ENCODE data around the gene TUBB1.

TUBB1 gene

DNA sequence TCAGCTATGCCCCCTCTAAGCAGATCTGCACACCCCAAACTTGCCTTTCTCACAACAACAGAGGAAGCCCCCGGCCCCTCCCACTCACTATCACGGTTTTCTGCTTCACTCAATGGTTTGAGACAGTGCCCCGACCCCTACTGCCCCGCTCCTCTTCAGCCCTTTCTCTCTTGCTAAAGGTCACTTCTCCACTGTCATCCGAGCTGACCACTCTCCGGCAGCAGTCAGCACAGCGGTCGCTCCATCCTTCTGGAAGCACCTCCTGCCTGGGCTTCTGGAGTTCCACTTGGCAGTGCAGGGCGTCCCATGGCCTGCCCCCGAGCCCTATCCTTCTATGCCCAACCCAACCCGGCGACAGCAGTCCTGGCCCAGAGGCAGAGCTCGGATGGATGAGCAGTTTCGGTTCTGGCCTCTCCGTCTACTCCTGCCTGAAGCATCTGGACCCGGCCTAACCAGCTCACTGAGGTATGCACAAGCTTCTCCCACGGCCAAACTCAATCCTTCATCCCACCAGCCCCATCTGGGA, 16.3 kb upstream of the TUBB1 start:
- TF ChIP-seq, protein P1, sequence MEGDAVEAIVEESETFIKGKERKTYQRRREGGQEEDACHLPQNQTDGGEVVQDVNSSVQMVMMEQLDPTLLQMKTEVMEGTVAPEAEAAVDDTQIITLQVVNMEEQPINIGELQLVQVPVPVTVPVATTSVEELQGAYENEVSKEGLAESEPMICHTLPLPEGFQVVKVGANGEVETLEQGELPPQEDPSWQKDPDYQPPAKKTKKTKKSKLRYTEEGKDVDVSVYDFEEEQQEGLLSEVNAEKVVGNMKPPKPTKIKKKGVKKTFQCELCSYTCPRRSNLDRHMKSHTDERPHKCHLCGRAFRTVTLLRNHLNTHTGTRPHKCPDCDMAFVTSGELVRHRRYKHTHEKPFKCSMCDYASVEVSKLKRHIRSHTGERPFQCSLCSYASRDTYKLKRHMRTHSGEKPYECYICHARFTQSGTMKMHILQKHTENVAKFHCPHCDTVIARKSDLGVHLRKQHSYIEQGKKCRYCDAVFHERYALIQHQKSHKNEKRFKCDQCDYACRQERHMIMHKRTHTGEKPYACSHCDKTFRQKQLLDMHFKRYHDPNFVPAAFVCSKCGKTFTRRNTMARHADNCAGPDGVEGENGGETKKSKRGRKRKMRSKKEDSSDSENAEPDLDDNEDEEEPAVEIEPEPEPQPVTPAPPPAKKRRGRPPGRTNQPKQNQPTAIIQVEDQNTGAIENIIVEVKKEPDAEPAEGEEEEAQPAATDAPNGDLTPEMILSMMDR (IDR thresholded peaks at IDR 0.05) = no peak
- H3K27ac Mint-ChIP-seq = no peak overlapping the region
- no peaks in the 10 kb centered on the region for H3K9me3 Mint-ChIP-seq
- peak overlapping the region; percentile 6 for H3K4me3 Mint-ChIP-seq
- H3K27me3 Mint-ChIP-seq (ENCODE audit: low read depth, poor library complexity) = peaks cover 4% of the 10 kb centered on the region
- DNase-seq = no peak
- H3K4me1 Mint-ChIP-seq = peaks cover 46% of the 10 kb centered on the region
- peaks cover 12% of the 10 kb centered on the region for H3K36me3 Mint-ChIP-seq (ENCODE audit: low read depth)

DNA sequence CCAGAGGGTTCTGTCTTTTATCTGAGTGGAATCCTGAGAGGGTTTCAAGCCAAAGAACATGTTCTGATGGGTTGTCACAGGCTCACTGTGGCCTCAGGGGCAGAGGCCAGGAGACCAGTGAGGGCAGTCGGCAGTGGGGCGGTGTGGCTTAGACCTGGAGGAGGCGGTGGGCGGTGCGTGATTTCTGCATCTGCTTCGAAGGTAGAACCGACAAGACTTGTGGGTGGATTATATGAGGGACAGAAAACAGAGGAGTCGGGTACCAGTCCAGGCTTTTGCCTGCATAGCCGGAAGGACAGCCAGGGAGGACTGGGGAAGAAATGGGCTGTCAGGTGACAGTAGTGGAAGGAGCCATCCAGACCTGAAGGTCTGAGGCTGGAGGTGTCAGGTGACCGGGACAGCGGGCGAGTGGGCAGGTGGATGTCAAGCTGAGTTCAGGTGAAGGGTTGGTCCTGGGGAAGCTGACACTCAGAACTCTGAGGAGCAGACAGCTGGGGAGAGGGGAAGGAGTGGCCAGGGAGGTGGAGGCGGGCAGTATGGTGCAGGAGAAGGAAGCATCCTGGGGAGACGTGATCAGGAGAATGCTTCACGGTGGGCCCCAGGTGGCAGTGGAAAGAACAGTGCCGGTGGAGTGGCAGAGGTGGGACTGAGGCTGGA, 15.3 kb upstream of the TUBB1 start:
- H3K27ac Mint-ChIP-seq = peak overlapping the region; percentile 43
- DNase-seq = no peak

DNA sequence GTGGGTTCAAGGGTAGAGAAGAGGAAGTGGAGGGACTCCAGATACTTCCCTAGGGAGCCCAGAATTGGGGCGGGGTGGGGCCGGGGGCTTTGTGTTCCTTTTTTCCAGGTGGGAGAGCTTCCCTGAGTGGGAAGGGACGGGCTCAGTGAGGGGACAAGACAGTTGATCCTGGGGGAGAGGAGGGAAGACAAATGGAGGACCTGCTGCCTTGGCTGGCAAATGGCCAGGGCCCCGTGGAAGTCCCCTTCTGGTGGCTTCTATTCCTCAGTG, 14.8 kb upstream of the TUBB1 start:
- peaks cover 6% of the 10 kb centered on the region for H3K36me3 Mint-ChIP-seq (ENCODE audit: low read depth)
- H3K4me1 Mint-ChIP-seq = peaks cover 46% of the 10 kb centered on the region
- H3K27me3 Mint-ChIP-seq (ENCODE audit: low read depth, poor library complexity) = peaks cover 7% of the 10 kb centered on the region
- peak overlapping the region; percentile 35 for H3K4me3 Mint-ChIP-seq
- TF ChIP-seq, protein P1 (IDR thresholded peaks at IDR 0.05) = no peak
- H3K27ac Mint-ChIP-seq = peak overlapping the region; percentile 23
- no peak for DNase-seq
- H3K9me3 Mint-ChIP-seq = no peaks in the 10 kb centered on the region

More for the DNA sequence above, 15.3 kb upstream of the TUBB1 start:
- Mint-ChIP-seq H3K9me3 (no peaks in the 10 kb centered on the region), H3K4me1 (peaks cover 46% of the 10 kb centered on the region), H3K27me3 (ENCODE audit: low read depth, poor library complexity) (peaks cover 4% of the 10 kb centered on the region), H3K36me3 (ENCODE audit: low read depth) (peaks cover 6% of the 10 kb centered on the region), H3K4me3 (peak overlapping the region; percentile 35)
- TF ChIP-seq, protein P1 (IDR thresholded peaks at IDR 0.05) = no peak

DNA sequence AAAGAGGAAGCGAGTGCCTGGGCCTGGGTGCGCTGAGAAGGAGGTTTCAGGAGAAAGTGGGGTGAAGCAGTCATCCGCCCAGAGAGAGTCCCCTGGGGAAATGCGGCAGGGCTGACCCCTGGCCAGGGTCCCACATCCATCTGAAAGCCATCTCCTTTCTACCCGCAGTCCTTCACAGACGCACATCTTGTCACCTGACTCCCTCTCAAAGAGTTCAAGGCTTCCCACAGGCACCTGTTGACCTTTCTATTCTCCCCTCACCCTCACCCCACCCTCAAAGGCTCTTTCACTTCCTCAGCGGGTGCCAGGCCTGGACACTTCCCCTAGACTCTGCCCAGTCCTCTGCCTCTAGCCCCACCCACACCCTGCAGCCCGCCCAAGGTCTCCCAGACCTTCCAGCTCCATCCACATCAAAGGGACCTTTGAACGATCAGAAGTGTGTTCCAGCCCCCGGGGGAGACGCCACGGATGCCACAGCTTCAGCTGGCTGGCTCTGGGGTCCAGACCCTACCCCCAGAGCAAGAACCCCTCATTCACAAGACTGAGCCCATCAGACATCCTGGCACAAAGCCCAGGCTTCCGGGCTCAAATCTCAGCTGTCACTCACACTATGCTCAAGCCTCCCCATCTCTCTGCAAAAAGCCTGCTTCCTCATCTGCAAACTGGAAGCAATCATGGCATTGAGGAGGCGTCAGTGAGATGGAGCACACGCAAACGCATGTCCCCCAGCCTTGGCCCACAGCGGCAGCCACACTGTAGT, 14.3 kb upstream of the TUBB1 start:
- no peak for DNase-seq
- no peaks in the 10 kb centered on the region for H3K9me3 Mint-ChIP-seq
- no peak overlapping the region for H3K4me3 Mint-ChIP-seq
- TF ChIP-seq, protein P1 (IDR thresholded peaks at IDR 0.05) = no peak
- peaks cover 8% of the 10 kb centered on the region for H3K27me3 Mint-ChIP-seq (ENCODE audit: low read depth, poor library complexity)
- no peak overlapping the region for H3K27ac Mint-ChIP-seq
- peaks cover 46% of the 10 kb centered on the region for H3K4me1 Mint-ChIP-seq
- peaks cover 6% of the 10 kb centered on the region for H3K36me3 Mint-ChIP-seq (ENCODE audit: low read depth)

DNA sequence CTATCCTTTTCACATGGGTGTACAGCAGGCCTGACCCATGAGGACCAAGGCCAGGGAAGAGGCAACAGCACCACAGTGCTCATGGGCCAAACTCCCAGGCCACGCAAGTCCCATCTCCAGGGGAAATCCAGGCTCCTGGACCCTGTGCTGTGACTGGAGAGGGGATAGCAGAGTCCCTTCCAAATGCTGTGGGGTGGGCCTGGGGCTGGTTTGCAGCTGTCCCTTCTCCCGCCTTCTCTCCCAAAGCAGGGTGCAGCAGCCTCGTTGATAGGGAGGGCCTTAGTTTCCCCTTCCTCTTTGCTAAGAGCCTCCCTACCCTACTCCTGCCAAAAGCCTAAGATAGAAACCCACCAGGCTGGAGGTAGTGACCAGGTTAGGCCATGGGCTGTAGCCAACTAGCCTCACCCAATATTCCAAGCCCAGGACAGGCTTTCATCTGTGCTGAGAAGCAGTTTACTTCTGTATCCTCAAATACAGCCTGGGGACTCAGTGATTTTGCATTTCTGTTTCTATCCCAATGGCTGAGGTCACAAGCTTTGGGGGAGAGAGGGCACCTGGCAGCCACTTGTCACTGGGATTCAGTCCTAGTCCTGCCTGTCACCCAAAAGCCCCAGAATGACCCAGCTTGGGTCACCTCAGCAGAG, 13.6 kb upstream of the TUBB1 start:
- Mint-ChIP-seq H3K36me3 (ENCODE audit: low read depth) (peaks cover 1% of the 10 kb centered on the region), H3K9me3 (no peaks in the 10 kb centered on the region), H3K4me3 (peak overlapping the region; percentile 74), H3K4me1 (peaks cover 51% of the 10 kb centered on the region), H3K27ac (no peak overlapping the region), H3K27me3 (ENCODE audit: low read depth, poor library complexity) (peaks cover 10% of the 10 kb centered on the region)
- TF ChIP-seq, protein P1 (IDR thresholded peaks at IDR 0.05) = no peak
- no peak for DNase-seq
